ENCODE results near the gene MBTD1.

DNA sequence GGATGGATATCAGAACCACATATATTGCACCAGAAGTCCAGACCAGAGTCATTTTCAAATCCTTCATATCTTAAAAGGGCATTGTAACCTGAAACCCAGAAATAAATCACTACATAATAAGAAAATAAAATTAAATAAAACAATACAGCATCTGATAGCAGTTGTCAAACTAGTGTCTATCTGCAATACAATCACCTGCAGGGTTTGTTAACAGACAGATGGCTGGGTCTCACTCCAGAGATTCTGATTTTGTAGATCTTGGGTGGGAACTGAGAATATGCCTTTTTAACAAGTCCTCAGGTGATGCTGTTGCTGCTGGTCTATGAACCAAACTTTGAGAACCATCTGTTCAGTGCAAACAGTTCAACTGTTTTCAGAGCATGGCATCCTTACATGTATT is 56.0 kb downstream of the MBTD1 start:
- TF ChIP-seq, protein P1, sequence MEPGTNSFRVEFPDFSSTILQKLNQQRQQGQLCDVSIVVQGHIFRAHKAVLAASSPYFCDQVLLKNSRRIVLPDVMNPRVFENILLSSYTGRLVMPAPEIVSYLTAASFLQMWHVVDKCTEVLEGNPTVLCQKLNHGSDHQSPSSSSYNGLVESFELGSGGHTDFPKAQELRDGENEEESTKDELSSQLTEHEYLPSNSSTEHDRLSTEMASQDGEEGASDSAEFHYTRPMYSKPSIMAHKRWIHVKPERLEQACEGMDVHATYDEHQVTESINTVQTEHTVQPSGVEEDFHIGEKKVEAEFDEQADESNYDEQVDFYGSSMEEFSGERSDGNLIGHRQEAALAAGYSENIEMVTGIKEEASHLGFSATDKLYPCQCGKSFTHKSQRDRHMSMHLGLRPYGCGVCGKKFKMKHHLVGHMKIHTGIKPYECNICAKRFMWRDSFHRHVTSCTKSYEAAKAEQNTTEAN (CRISPR knock-in tag; IDR thresholded peaks at IDR 0.05): no peak
- TF ChIP-seq, protein P2, sequence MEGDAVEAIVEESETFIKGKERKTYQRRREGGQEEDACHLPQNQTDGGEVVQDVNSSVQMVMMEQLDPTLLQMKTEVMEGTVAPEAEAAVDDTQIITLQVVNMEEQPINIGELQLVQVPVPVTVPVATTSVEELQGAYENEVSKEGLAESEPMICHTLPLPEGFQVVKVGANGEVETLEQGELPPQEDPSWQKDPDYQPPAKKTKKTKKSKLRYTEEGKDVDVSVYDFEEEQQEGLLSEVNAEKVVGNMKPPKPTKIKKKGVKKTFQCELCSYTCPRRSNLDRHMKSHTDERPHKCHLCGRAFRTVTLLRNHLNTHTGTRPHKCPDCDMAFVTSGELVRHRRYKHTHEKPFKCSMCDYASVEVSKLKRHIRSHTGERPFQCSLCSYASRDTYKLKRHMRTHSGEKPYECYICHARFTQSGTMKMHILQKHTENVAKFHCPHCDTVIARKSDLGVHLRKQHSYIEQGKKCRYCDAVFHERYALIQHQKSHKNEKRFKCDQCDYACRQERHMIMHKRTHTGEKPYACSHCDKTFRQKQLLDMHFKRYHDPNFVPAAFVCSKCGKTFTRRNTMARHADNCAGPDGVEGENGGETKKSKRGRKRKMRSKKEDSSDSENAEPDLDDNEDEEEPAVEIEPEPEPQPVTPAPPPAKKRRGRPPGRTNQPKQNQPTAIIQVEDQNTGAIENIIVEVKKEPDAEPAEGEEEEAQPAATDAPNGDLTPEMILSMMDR (IDR thresholded peaks at IDR 0.05 in 2 of 3, conservative IDR thresholded peaks at IDR 0.05 in 1 of 3; ENCODE audit: insufficient read depth in 2 of 3, low read depth in 1 of 3, low read length in 3 of 3): no peak
